Esophagus muscularis mucosa (tissue), 4 donors: ENCODE data around the gene LMBRD2. TPM values are rescaled to one million over a fixed set of nuclear protein-coding genes. Genes with fewer than 3 reads are reported as not detected.

ENCODE experiments used
- DNase-seq: peaks from one replicate; pipeline ENCODE4 v3.0.0-alpha.2; 2017; ENCODE audit errors: extremely low spot score
- H3K27ac ChIP-seq, 4 donors: fragments of 200-600 bp; sonication (generic); replicated peaks in 1 of 4; 1 replicate in 3 of 4; 2 replicates in 1 of 4; pipeline ENCODE4 v1.5.1; 2016 to 2019; ENCODE audit warnings: mild to moderate bottlenecking in 1 of 4
- H3K27me3 ChIP-seq, 4 donors: fragments of 200-600 bp; sonication (generic); one replicate each; pipeline versions ENCODE4 v1.5.1 to v1.6.0; 2016 to 2019
- H3K36me3 ChIP-seq, 4 donors: fragments of 200-600 bp; sonication (generic); one replicate each; pipeline ENCODE4 v1.5.1; 2016 to 2019
- H3K4me1 ChIP-seq, 4 donors: fragments of 200-600 bp; sonication (generic); one replicate each; pipeline ENCODE4 v1.5.1; 2016 to 2019
- H3K4me3 ChIP-seq, 4 donors: fragments of 200-600 bp; sonication (generic); 1 replicate in 2 of 4; 2 replicates in 2 of 4; pipeline ENCODE4 v1.5.1; 2016 to 2019; ENCODE audit warnings: mild to moderate bottlenecking in 4 of 4, moderate library complexity in 1 of 4
- H3K9me3 ChIP-seq, 4 donors: fragments of 200-600 bp; sonication (generic); 1 replicate in 3 of 4; 2 replicates in 1 of 4; pipeline ENCODE4 v1.5.1; 2016 to 2019
- EP300 ChIP-seq: sonication (generic); formaldehyde crosslinking; IDR thresholded peaks from one replicate; pipeline ENCODE4 v1.6.1; 2017; ENCODE audit warnings: antibody characterized with exemption
- POLR2A ChIP-seq: fragments of 450-650 bp; IDR thresholded peaks from one replicate; pipeline ENCODE4 v1.6.1; 2017; ENCODE audit warnings: antibody characterized with exemption, moderate library complexity, mild to moderate bottlenecking, low read depth
- POLR2AphosphoS5 ChIP-seq, 2 donors: sonication (generic); formaldehyde crosslinking; IDR thresholded peaks; one replicate each; pipeline ENCODE4 v1.6.1; 2017; ENCODE audit warnings: antibody characterized with exemption in 2 of 2
- WGBS: methylation state at CpG from one replicate; pipeline ENCODE4 v1.1.5; 2018; 5-methylcytosine and 5-hydroxymethylcytosine counted together
- intact Hi-C: fragments of 100-400 bp; cut with DNase I; formaldehyde crosslinking; loops from one replicate; pipeline ENCODE4 v1.15.1; 2023
- total RNA-seq, 4 donors: library from RNA; depleted of rRNA; stranded (reverse); fragments of >200 nt; gene quantifications; one replicate each; pipeline versions ENCODE4 v1.1.0 to v1.2.1, GENCODE V29; 2016
- TF ChIP-seq, protein P1 (sequence below), 3 experiments: fragments of 200-600 bp in 2 of 3; fragments of 450-650 bp in 1 of 3; sonication (generic) in 2 of 3; IDR thresholded peaks; one replicate each; pipeline ENCODE4 v1.5.1; 2017 to 2019; ENCODE audit warnings: antibody characterized with exemption in 3 of 3, mild to moderate bottlenecking in 2 of 3, moderate library complexity in 1 of 3

Gene LMBRD2
- total RNA-seq, 4 donors from 2014 or later = 10.4 to 12.5 (median 11.2) TPM

DNA sequence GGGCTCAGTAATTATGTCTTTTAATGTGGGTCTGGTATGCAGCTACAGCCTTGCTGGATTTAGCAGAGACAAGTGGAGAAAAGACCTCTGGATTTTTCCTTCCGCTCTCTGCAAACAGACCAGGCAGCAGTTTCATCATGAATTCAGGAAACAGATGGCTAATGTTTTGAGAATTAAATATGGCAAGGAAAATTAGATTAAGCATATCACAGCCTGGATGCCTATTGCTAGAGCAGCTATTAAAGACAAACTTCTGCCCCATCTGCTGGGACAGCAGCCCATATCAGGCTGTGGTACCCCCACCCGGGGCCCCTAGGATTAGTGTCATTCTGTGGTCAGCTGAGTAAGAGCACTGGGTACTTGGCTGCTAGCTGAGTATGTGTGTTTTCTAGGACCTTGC, 6.5 kb upstream of the LMBRD2 start:
- intact Hi-C loops = no loop called here
- Histone ChIP-seq H3K27ac (no peak overlapping the region), H3K27me3 (no peaks in the 10 kb centered on the region), H3K4me1 (peaks cover 13 to 33% (median 17%) of the 10 kb centered on the region in 4 donors), H3K36me3 (peaks cover 13 to 97% (median 65%) of the 10 kb centered on the region in 4 donors), H3K4me3 (no peak overlapping the region), H3K9me3 (no peaks in the 10 kb centered on the region)
- no peak for TF ChIP-seq POLR2A
- no peak for TF ChIP-seq POLR2AphosphoS5 (IDR thresholded peaks at IDR 0.05)
- TF ChIP-seq, protein P1, sequence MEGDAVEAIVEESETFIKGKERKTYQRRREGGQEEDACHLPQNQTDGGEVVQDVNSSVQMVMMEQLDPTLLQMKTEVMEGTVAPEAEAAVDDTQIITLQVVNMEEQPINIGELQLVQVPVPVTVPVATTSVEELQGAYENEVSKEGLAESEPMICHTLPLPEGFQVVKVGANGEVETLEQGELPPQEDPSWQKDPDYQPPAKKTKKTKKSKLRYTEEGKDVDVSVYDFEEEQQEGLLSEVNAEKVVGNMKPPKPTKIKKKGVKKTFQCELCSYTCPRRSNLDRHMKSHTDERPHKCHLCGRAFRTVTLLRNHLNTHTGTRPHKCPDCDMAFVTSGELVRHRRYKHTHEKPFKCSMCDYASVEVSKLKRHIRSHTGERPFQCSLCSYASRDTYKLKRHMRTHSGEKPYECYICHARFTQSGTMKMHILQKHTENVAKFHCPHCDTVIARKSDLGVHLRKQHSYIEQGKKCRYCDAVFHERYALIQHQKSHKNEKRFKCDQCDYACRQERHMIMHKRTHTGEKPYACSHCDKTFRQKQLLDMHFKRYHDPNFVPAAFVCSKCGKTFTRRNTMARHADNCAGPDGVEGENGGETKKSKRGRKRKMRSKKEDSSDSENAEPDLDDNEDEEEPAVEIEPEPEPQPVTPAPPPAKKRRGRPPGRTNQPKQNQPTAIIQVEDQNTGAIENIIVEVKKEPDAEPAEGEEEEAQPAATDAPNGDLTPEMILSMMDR (IDR thresholded peaks at IDR 0.05) = no peak
- no peak for TF ChIP-seq EP300
- 69% methylated on average over 2 of the region's 2 CpGs for WGBS
- no peak for DNase-seq

DNA sequence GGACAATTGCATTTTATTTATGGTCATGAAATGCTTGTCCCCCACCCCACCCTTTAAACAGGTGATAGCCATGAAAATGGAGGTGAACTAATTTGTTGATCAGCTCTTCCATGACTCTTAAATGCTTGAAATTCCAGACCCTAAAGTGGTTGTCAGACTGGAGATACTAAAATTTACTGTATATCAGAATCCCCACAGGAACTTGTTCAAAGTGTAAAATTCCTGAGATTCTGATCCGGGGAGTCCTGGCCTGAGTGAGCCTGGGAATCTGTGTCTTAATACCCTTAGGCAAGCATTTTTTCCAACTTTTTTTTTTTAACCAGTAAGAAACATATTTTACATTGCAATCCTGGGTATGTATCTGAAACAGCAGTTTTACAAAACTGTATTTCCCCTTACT, 4.9 kb upstream of the LMBRD2 start:
- H3K36me3 ChIP-seq = peaks cover 8 to 81% (median 53%) of the 10 kb centered on the region in 4 donors

DNA sequence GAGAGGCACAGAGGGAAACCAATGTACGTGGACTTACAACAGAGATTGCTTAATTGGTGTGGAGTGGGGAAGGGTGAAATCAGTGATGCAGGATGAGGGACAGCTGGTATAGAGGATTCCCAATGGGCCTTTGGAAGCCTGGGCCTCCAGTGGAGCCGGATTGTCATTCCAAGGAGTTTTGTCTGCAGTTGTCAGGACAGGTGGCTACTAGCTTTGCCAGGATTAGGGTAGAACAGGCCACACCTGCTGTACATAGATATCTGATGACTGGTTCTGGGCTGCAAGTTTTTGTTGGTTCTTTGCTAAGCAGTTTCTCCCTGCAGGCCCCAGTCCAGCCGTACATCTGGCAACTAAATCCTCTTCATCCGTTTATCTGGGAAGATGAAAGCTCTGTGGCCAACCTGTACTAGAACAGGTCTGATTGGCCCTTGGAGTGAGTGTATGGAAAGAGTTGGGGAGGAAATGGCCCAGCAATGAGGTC, 4.5 kb upstream of the LMBRD2 start:
- DNase-seq = no peak
- Histone ChIP-seq H3K27ac (no peak overlapping the region), H3K27me3 (no peaks in the 10 kb centered on the region), H3K4me1 (peaks cover 22 to 41% (median 25%) of the 10 kb centered on the region in 4 donors), H3K9me3 (no peaks in the 10 kb centered on the region), H3K36me3 (peaks cover 8 to 77% (median 51%) of the 10 kb centered on the region in 4 donors), H3K4me3 (no peak overlapping the region)
- TF ChIP-seq POLR2A (no peak), POLR2AphosphoS5 (IDR thresholded peaks at IDR 0.05) (no peak), EP300 (no peak)
- TF ChIP-seq, protein P1 (IDR thresholded peaks at IDR 0.05) = no peak
- intact Hi-C loops = no loop called here
- WGBS = 70% methylated on average over 4 of the region's 4 CpGs

More for the DNA sequence above, 4.9 kb upstream of the LMBRD2 start:
- intact Hi-C loops = no loop called here
- H3K27me3 ChIP-seq = no peaks in the 10 kb centered on the region
- no peak for DNase-seq
- H3K4me1 ChIP-seq = peaks cover 22 to 41% (median 25%) of the 10 kb centered on the region in 4 donors
- H3K9me3 ChIP-seq = no peaks in the 10 kb centered on the region
- no peak overlapping the region for H3K4me3 ChIP-seq
- WGBS = 38% methylated on average over 1 of the region's 1 CpG
- no peak overlapping the region for H3K27ac ChIP-seq
- TF ChIP-seq, protein P1 (IDR thresholded peaks at IDR 0.05) = no peak
- TF ChIP-seq POLR2A (no peak), POLR2AphosphoS5 (IDR thresholded peaks at IDR 0.05) (no peak), EP300 (no peak)

DNA sequence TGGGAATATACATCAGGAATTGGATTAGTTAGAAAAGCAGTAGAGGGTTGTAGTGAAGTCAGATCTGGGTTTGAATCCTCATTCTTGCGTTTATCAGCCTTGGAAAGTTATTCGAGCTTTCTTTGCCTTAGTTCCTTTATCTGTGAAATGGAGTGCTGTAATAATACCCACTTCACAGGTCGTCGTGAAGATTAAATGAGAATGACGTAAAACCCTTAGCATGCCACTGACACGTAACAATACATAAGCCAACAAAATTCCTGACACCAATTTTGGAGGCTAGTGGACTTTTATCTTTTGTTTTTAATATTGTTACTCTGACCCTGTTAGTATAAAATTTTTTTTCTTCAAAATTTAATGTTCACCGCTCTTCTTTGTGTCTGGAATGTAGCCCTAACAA, 3.6 kb upstream of the LMBRD2 start:
- TF ChIP-seq EP300 = no peak
- TF ChIP-seq POLR2A = no peak
- TF ChIP-seq, protein P1 (IDR thresholded peaks at IDR 0.05) = no peak
- TF ChIP-seq POLR2AphosphoS5 (IDR thresholded peaks at IDR 0.05) = no peak
- intact Hi-C loops = no loop called here
- Histone ChIP-seq H3K27ac (no peak overlapping the region), H3K27me3 (no peaks in the 10 kb centered on the region), H3K4me3 (no peak overlapping the region), H3K36me3 (peaks cover 8 to 68% (median 46%) of the 10 kb centered on the region in 4 donors), H3K4me1 (peaks cover 29 to 50% (median 32%) of the 10 kb centered on the region in 4 donors), H3K9me3 (no peaks in the 10 kb centered on the region)
- DNase-seq = no peak
- WGBS = 86% methylated on average over 7 of the region's 7 CpGs

DNA sequence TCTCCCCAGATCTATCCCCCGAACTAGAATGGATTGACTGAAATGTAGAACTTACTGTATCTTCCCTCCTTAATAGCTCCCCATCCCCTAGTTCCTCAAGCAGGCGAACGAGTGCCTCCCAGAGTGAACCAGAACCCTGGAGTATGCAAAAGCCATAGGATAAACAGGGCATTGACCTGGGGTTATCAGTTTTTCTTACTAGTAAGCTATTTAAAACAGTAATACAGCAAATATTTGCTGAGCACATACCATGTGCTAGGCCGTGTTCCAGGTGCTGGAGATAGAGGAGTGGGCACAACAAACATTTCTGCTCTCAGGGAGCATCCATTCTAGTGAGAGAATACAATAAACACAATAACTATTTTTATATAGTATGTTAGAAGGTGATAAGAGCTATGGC, 2.0 kb upstream of the LMBRD2 start:
- H3K27ac ChIP-seq = no peak overlapping the region
- WGBS = 80% methylated on average over 4 of the region's 4 CpGs
- TF ChIP-seq, protein P1 (IDR thresholded peaks at IDR 0.05) = no peak
- no peak for TF ChIP-seq POLR2A
- TF ChIP-seq POLR2AphosphoS5 (IDR thresholded peaks at IDR 0.05) = no peak
- TF ChIP-seq EP300 = no peak
- DNase-seq = no peak
- H3K27me3 ChIP-seq = no peaks in the 10 kb centered on the region
- intact Hi-C loops = no loop called here
- H3K4me1 ChIP-seq = peaks cover 40 to 61% (median 42%) of the 10 kb centered on the region in 4 donors
- H3K9me3 ChIP-seq = no peaks in the 10 kb centered on the region
- H3K4me3 ChIP-seq = no peak overlapping the region
- H3K36me3 ChIP-seq = peaks cover 0 to 52% (median 32%) of the 10 kb centered on the region in 4 donors
